ENCODE data around the gene SFN.
"Not testable (repeated sequence)": the region's sequence is repeated elsewhere in the genome, so short reads cannot be mapped to it uniquely, and the experiment has no call there.

The SFN gene

DNA sequence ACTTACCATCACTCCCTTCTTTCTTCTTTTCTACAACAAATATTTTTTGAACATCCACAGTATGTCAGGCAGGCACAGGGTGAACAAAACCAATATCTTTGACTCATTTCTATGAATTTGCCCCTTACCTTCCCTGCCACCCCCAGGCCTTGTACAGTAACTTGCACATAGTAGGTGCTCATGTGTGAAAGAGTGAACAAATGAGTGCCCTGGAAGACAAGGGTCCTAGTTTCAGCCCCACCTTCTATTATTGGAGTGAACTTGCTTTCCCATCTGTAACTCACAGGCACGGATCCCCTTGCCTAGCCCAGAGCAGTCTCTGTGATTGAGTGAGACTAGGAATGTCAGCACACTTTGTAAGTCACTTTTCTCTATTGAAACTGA is 23.6 kb upstream of the SFN start:
- no peak for DNase-seq (ENCODE audit: low read depth in 1 of 2, low spot score in 1 of 2)

- DNase-seq (ENCODE audit: low read depth in 1 of 2, low spot score in 1 of 2), result no peak
Measured at GRCh38 chr1:26839779-26840178, 23.2 kb upstream of the SFN start.

- DNase-seq (ENCODE audit: low read depth in 1 of 2, low spot score in 1 of 2), result no peak
Measured at GRCh38 chr1:26844424-26845196, 18.3 kb upstream of the SFN start.

DNA sequence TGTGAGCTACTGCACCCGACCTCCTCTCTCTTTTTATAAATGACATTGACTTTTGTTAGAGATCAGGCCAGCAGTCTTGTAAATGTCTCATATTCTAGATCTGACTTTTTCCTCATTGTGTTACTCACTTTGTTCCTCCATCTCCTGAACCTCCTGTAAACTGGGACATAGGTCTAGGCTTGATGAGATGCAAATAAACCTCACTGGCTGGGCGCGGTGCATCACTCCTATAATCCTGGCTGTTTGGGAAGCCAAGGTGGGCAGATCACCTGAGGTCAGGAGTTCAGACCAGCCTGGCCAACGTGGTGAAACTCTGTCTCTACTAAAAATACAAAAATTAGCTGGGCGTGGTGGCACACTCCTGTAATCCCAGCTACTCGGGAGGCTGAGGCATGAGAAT is 15.1 kb upstream of the SFN start:
- DNase-seq (ENCODE audit: low read depth in 1 of 2, low spot score in 1 of 2), result not testable (repeated sequence)

GRCh38 chr1:26848499-26848898 is 14.4 kb upstream of the SFN start:
- no peak for DNase-seq (ENCODE audit: low read depth in 1 of 2, low spot score in 1 of 2)

DNA sequence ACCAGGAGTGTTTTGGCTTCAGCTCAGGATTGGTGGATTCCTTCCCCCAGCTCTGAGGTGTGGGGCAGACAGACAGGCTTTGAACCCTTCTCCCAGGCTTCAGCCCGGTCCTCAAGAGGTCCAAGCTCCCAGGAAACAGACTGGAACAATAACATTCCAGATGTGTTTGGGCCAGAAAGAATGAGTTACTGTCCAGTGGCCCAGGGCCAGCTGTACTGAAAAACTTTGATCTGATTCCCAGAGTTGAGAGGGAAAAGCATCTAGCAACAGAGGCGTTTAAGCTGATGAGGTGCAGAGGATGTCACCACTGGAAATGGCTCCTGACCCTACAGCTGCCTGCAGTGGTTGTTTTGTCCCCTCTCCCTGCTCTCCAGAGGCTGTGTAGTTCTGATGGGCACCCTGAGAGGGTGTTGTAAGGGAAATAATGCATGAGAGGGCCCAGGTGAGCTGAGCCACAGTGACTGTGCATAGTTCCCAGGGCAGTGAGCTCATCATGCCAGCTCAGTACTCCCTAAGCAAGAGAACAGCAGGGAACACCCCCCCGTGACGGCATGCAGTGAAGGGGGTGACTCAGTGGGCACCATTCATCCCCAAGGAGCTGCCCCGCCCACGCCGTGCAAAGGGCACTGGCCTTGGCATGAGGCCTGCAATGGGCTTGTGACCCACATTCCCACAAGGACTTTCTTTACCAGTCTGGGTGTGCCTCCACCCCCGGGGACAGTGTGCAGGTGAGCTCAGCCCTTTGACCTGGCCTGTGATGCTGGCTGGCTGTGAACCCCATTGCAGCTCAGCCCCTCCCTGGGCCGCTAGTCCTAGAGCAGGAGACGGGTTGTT is 13.8 kb upstream of the SFN start:
- no peak for DNase-seq (ENCODE audit: low read depth in 1 of 2, low spot score in 1 of 2)

DNA sequence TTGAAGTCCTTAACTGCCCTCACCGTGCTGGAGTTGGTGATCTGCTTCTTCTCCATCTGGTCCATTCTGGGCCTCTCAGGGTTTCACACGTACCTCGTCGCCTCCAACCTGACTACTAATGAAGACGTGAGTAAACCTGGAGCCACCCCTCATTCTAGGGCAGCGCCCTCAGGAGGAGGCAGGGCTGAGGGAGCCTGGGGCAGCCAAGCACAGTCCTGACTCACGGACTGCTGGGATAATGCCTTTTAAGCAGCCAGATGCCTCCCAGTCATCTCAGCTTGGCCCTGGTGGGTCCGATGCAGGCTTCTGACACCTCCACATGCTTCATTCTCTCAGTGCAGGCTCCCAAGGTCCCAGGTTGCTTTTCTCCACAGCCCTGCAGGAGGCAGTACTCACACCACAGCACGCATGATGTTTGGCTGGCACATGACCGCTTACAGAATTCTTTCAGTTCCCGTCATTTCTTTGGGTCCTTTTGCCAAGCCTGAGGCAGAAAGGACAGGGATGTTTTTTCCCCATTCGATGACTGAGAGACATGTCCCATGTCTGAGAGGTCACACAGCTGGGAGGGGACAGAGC is 11.8 kb upstream of the SFN start:
- no peak for DNase-seq (ENCODE audit: low read depth in 1 of 2, low spot score in 1 of 2)

DNA sequence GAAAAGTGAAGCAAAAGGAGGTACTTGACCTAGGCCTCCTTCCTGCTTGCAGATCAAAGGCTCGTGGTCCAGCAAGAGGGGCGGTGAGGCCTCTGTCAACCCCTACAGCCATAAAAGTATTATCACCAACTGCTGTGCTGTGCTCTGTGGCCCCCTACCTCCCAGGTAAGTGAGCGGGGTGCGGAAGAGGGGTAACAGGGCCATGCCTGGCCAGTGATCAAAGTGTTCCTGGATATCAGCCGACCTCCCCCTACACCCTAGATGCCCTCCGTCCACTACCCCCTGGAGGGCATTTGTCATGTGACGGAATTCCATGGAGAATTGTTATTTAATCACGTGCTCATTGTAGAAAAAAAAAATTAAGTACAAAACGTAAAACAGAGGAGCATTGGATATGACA is 10.2 kb upstream of the SFN start:
- DNase-seq (ENCODE audit: low read depth in 1 of 2, low spot score in 1 of 2), result no peak

GRCh38 chr1:26853156-26853555 is 9.8 kb upstream of the SFN start:
- peak; percentile 48 to 75 for DNase-seq (ENCODE audit: low read depth in 1 of 2, low spot score in 1 of 2)

DNA sequence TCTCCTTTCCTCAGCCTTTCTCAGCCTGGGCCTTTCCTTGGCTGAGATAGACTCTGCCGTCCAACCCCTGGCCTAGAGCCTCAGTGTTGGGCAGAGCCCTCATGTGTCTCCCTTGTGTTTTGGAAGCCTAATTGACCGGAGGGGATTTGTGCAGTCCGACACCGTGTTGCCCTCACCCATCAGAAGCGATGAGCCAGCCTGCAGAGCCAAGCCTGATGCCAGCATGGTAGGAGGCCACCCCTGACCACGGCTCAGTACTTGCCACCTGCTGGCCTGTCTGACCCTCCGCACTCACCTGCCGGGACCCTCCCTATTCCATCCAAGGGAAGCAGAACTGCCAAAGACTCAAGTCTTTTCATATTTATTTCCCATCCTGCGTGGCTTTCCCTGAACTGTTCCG is 9.3 kb upstream of the SFN start:
- no peak for DNase-seq (ENCODE audit: low read depth in 1 of 2, low spot score in 1 of 2)

DNA sequence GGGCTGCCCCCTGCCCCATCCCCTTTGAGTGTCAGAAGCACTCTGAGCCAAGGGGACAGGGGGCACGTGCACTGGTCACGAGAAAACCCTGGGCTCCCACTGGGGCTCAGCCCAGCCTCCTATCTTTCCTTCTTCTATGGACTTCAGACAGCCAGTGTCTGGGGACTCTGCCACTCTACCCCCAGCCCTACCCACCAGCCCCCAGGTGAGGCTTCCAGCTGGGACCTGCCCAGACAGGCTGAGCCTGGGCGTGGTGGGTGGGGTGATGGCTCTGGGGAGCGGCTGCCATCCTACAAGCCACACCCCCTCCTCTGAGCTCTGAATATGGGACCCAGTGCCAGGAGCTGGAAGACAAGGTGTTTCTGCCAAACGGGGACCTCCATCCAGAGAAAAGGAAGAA is 8.0 kb upstream of the SFN start:
- no peak for DNase-seq (ENCODE audit: low read depth in 1 of 2, low spot score in 1 of 2)

- no peak for DNase-seq (ENCODE audit: low read depth in 1 of 2, low spot score in 1 of 2)
Measured at GRCh38 chr1:26855636-26856035, 7.3 kb upstream of the SFN start.

- no peak for DNase-seq (ENCODE audit: low read depth in 1 of 2, low spot score in 1 of 2)
Measured at GRCh38 chr1:26856181-26856580, 6.8 kb upstream of the SFN start.

GRCh38 chr1:26856604-26857469 is 6.1 kb upstream of the SFN start:
- DNase-seq (ENCODE audit: low read depth in 1 of 2, low spot score in 1 of 2), result no peak

DNA sequence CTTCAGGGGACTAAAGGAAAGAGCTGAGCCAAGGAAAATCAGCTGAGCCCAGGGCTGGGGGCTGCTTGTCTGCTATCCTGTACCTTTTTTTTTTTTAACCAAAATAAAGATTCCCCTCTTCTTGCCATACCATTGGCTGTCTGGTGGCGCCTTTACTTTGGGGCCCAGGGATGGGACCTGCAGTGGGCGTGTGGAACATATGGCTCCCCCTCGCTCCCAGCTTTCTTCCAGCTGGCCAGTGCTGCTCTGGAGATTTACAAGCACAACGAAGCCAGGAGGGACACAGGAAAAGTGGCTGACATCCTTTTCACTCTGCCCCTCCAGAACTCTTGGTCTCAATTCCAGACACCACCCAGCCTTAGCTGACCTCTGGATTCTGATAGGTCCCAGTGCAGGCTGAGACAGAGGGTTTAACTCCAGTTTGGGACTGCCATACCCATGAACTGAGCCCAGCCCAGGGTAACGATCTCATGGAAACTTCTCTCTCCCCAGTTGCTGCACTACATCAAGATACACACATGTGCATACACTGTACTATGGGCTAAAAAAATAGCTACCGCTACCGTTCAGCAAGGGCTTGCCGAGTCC is 5.4 kb upstream of the SFN start:
- no peak for DNase-seq (ENCODE audit: low read depth in 1 of 2, low spot score in 1 of 2)

GRCh38 chr1:26858160-26858559 is 4.8 kb upstream of the SFN start:
- no peak for DNase-seq (ENCODE audit: low read depth in 1 of 2, low spot score in 1 of 2)

- no peak for DNase-seq (ENCODE audit: low read depth in 1 of 2, low spot score in 1 of 2)
Measured at GRCh38 chr1:26858891-26859640, 3.9 kb upstream of the SFN start.

- DNase-seq (ENCODE audit: low read depth in 1 of 2, low spot score in 1 of 2), result no peak
Measured at GRCh38 chr1:26861286-26861701, 1.7 kb upstream of the SFN start.

DNA sequence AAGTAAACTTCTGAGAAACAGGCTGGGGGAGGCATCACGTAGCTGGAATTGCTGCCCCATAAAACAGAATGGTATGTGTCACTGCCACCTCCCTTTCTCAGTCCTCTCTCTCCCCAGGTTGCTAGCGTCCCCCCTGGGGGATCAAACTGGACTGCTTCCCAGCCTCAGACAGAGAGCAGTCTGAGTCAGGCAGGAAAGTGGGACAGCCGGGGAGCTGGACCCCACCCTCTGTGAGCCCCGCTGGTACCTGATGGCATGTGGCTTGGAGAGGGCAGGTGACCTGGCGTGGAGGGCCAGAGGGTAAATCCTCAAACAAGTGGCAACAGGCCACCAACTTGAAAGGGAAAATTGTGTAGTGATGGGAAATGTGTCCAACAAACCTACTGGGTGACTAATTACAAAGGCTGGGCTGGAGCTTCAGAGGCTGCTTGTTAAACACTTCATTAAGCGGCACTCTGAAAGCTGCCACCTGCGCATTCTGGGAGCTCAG is 1.0 kb upstream of the SFN start:
- DNase-seq (ENCODE audit: low read depth in 1 of 2, low spot score in 1 of 2), result no peak

- DNase-seq (ENCODE audit: low read depth in 1 of 2, low spot score in 1 of 2), result no peak
Measured at GRCh38 chr1:26863685-26864077, 732 bp downstream of the SFN start.

Data from activated CD4-positive, alpha-beta T cell treated with anti-CD3 and anti-CD28 coated beads, Interleukin-2, amount 50 U/mL, for 24 hours (primary cell).